Measurements from ENCODE around the gene HACD1. TPM values are rescaled to one million over a fixed set of nuclear protein-coding genes. Genes with fewer than 3 reads are reported as not detected.

Gene HACD1
- total and polyA plus RNA-seq, 10 of the 15 experiments (the other 5 are each of a cell fraction or from before 2014, with no cell fraction given), result 0.22 to 1.5 (median 0.78) TPM; not detected in 1

DNA sequence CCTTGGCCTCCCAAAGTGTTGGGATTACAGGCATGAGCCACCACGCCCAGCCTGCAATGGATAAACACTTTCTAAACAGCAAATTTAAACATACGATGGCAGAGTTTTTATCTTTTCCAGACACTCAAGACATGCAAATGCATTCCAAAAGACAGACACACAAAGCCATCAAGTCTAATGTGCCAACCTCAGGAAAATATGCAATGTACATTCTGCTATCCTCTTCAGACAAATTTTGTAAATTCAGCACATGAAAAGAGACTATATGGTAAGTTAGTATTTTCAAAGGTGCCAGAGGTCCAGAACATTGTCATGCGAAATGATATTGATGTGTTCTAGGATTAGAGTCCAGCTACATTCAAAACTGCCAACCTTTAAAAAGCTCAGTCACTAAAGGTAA lies 19.8 kb downstream of the HACD1 start:
- WGBS (ENCODE audit: insufficient coverage, insufficient replicate concordance, low lambda C conversion rate, missing lambda C conversion rate), result 76% methylated on average over 3 of the region's 3 CpGs
- ChIA-PET SMC1A (ENCODE audit: uncharacterized antibody, unreplicated experiment) (interaction anchor here (0.8 to 1.7 kb wide), 8 partner anchors 12 to 188 kb away, joined by 3 to 7 read pairs (median 4); no protein-coding TSS in a partner anchor), RAD21 (ENCODE audit: unreplicated experiment) (interaction anchor here (0.6 to 1.9 kb wide), 5 partner anchors 86 to 188 kb away, joined by 3 to 13 read pairs (median 4); partner anchors contain the start of gene ST8SIA6), POLR2A (no interaction called here), CTCF (interaction anchor here (0.7 to 7.0 kb wide), 6 partner anchors 11 to 189 kb away, joined by 3 to 56 read pairs (median 4); no protein-coding TSS in a partner anchor)
- in situ Hi-C loops (cut with MboI), result no loop called here
- Histone ChIP-seq H4K20me1 (ENCODE audit: control insufficient read depth, insufficient read depth) (no peaks in the 10 kb centered on the region), H3K9me3 (replicated peaks; ENCODE audit: control insufficient read depth, insufficient read depth, low read length) (no peaks in the 10 kb centered on the region), H3K27ac (ENCODE audit: control insufficient read depth, insufficient read depth) (no peak overlapping the region), H3K9ac (ENCODE audit: control insufficient read depth, insufficient read depth, low read length) (no peak overlapping the region), H3K4me3 (no peak overlapping the region), H3K4me1 (ENCODE audit: control insufficient read depth, insufficient read depth, low read length) (no peaks in the 10 kb centered on the region), H3K4me2 (ENCODE audit: control insufficient read depth, insufficient read depth) (no peak overlapping the region), H2AFZ (ENCODE audit: control insufficient read depth, low read depth, low read length) (no peak overlapping the region), H3K36me3 (ENCODE audit: control insufficient read depth in 2 of 2, insufficient read depth in 2 of 2, low read length in 1 of 2) (no peaks in the 10 kb centered on the region), H3K79me2 (ENCODE audit: control insufficient read depth, insufficient read depth, low read length) (no peaks in the 10 kb centered on the region), H3K27me3 (replicated peaks in 1 of 2; ENCODE audit: control insufficient read depth in 2 of 2, insufficient read depth in 2 of 2, low read length in 1 of 2) (no peaks in the 10 kb centered on the region)
- ATAC-seq (no peak), DNase-seq (ENCODE audit: low read depth, low spot score) (no peak), FAIRE-seq (no peak)
- no TSS peak for BruUV-seq (replicated peaks)
- intact Hi-C loops (cut with micrococcal nuclease; ENCODE audit: unreplicated experiment), result loop anchor here (5.0 to 10.0 kb wide), 3 partner anchors 165 to 763 kb away; no protein-coding TSS in a partner anchor
- TF ChIP-seq ETV6 (conservative IDR thresholded peaks at IDR 0.05 in 1 of 2, IDR thresholded peaks at IDR 0.05 in 1 of 2; ENCODE audit: borderline replicate concordance in 1 of 2, low read depth in 1 of 2) (no peak), SUPT20H (IDR thresholded peaks at IDR 0.05; ENCODE audit: borderline replicate concordance, control insufficient read depth, low read depth, low read length) (no peak), FOXM1 (IDR thresholded peaks at IDR 0.05; ENCODE audit: low read depth, low read length) (no peak), POLR2AphosphoS2 (IDR thresholded peaks at IDR 0.05; ENCODE audit: low read depth, low read length) (no peak), ZNF687 (IDR thresholded peaks at IDR 0.05) (no peak), ATF2 (IDR thresholded peaks at IDR 0.05; ENCODE audit: low read length) (no peak), IRF5 (IDR thresholded peaks at IDR 0.05; ENCODE audit: borderline replicate concordance) (no peak), CREB1 (IDR thresholded peaks at IDR 0.05; ENCODE audit: low read depth) (no peak)

Data from GM12878 (cell line).